ENCODE measurements around the gene KSR1.

- TF ChIP-seq CTCF (IDR thresholded peaks at IDR 0.05) (no peak), POLR2A (IDR thresholded peaks at IDR 0.05) (no peak)
Observed at GRCh38 chr17:27414271-27414670, 42.0 kb upstream of the KSR1 start.
